ENCODE data around the gene KRTAP4-12.

GRCh38 chr17:41140360-41141131 is 16.6 kb upstream of the KRTAP4-12 start, which contains the start of gene KRTAP4-6:
- TF ChIP-seq ZNF138 (CRISPR knock-in tag; conservative IDR thresholded peaks at IDR 0.05) (no peak), E2F5 (CRISPR knock-in tag; IDR thresholded peaks at IDR 0.05) (no peak), NR3C1 (CRISPR knock-in tag; conservative IDR thresholded peaks at IDR 0.05; ENCODE audit: low read depth) (no peak), CTCF (IDR thresholded peaks at IDR 0.05) (no peak), ZNF423 (CRISPR knock-in tag; IDR thresholded peaks at IDR 0.05) (no peak), NR2C2 (CRISPR knock-in tag; IDR thresholded peaks at IDR 0.05) (no peak), PREB (CRISPR knock-in tag; IDR thresholded peaks at IDR 0.05; ENCODE audit: borderline replicate concordance) (no peak), TEAD1 (CRISPR knock-in tag; IDR thresholded peaks at IDR 0.05) (no peak)

All from WTC11 (cell line).